HEK293 (cell line): ENCODE results near the gene PLPPR1.

Experiments
- CTCF ChIA-PET: fragments of 350-600 bp; formaldehyde crosslinking; extraction: SDS; loops from one replicate; lab custom pipeline; 2021; ENCODE audit warnings: antibody characterized with exemption; lab: Yijun Ruan, JAX
- POLR2A ChIA-PET: fragments of 300-600 bp; formaldehyde crosslinking; extraction: SDS; loops from one replicate; lab custom pipeline; 2020; ENCODE audit warnings: antibody characterized with exemption, inconsistent platforms; lab: Yijun Ruan, JAX
- H3K27ac ChIP-seq: fragments of 200-500 bp; sonication (Bioruptor generic); 2 replicates; pipeline ENCODE4 v1.5.1; 2014; ENCODE audit warnings: low read depth, low read length, control low read depth, inconsistent platforms; ENCODE audit errors: extremely low read depth
- H3K36me3 ChIP-seq, 2 experiments: fragments of 200-500 bp in 1 of 2; sonication (Bioruptor generic) in 1 of 2; 1 replicate in 1 of 2; 2 replicates in 1 of 2; pipeline ENCODE4 v1.5.1; 2014 to 2017; ENCODE audit warnings: inconsistent platforms in 2 of 2, low read length in 2 of 2; ENCODE audit not compliant: control insufficient read depth in 2 of 2, insufficient read depth in 1 of 2
- H3K4me1 ChIP-seq: fragments of 200-500 bp; sonication (Bioruptor generic); 2 replicates; pipeline ENCODE4 v1.5.1; 2014; ENCODE audit warnings: mild to moderate bottlenecking, low read length, inconsistent platforms; ENCODE audit not compliant: control insufficient read depth, insufficient read depth
- H3K4me3 ChIP-seq: 2 replicates; pipeline ENCODE4 v1.5.1; 2011; ENCODE audit warnings: low read depth, mild to moderate bottlenecking, control low read depth, low read length, moderate library complexity
- H3K9me3 ChIP-seq: fragments of 200-500 bp; sonication (Bioruptor generic); 2 replicates; pipeline ENCODE4 v1.5.1; 2014; ENCODE audit warnings: low read depth, low read length, inconsistent platforms; ENCODE audit not compliant: control insufficient read depth, insufficient read depth
- BCL11B ChIP-seq: fragments of 450-650 bp; formaldehyde crosslinking; IDR thresholded peaks from 2 replicates; pipeline ENCODE4 v1.5.1; 2016; ENCODE audit warnings: low read depth, missing biosample characterization, missing genetic modification characterization
- EGR2 ChIP-seq: fragments of 450-650 bp; formaldehyde crosslinking; IDR thresholded peaks from 2 replicates; pipeline ENCODE4 v1.5.1; 2016; ENCODE audit warnings: low read depth, missing biosample characterization, missing genetic modification characterization
- GLIS1 ChIP-seq: fragments of 450-650 bp; formaldehyde crosslinking; IDR thresholded peaks from 2 replicates; pipeline ENCODE4 v1.5.1; 2016; ENCODE audit warnings: missing biosample characterization, missing genetic modification characterization
- HOXD13 ChIP-seq: sonication (generic); formaldehyde crosslinking; IDR thresholded peaks from 2 replicates; pipeline ENCODE4 v1.8.0; 2022; ENCODE audit warnings: missing genetic modification reagents, borderline replicate concordance
- KLF8 ChIP-seq: fragments of 450-650 bp; formaldehyde crosslinking; IDR thresholded peaks from 2 replicates; pipeline ENCODE4 v1.5.1; 2016; ENCODE audit warnings: missing biosample characterization, missing genetic modification characterization
- MYNN ChIP-seq: fragments of 450-650 bp; formaldehyde crosslinking; IDR thresholded peaks from 2 replicates; pipeline ENCODE4 v1.5.1; 2016; ENCODE audit warnings: missing biosample characterization, missing genetic modification characterization, borderline replicate concordance
- PBX3 ChIP-seq: sonication (generic); formaldehyde crosslinking; IDR thresholded peaks from 2 replicates; pipeline ENCODE4 v1.8.1; 2022; ENCODE audit warnings: mild to moderate bottlenecking, moderate library complexity, missing genetic modification reagents
- SCRT1 ChIP-seq: fragments of 450-650 bp; formaldehyde crosslinking; IDR thresholded peaks from 2 replicates; pipeline ENCODE4 v1.5.1; 2016; ENCODE audit warnings: missing biosample characterization, missing genetic modification characterization, borderline replicate concordance
- ZFHX2 ChIP-seq: fragments of 450-650 bp; formaldehyde crosslinking; conservative IDR thresholded peaks from 2 replicates; pipeline ENCODE4 v1.5.1; 2016; ENCODE audit warnings: missing biosample characterization, missing genetic modification characterization
- ZFP41 ChIP-seq: fragments of 450-650 bp; formaldehyde crosslinking; IDR thresholded peaks from 2 replicates; pipeline ENCODE4 v1.5.1; 2016; ENCODE audit warnings: missing biosample characterization, missing genetic modification characterization, borderline replicate concordance
- ZNF302 ChIP-seq: fragments of 450-650 bp; formaldehyde crosslinking; IDR thresholded peaks from 2 replicates; pipeline ENCODE4 v1.5.1; 2016; ENCODE audit warnings: missing biosample characterization, missing genetic modification characterization, low read depth
- ZNF354C ChIP-seq: fragments of 450-650 bp; formaldehyde crosslinking; IDR thresholded peaks from 2 replicates; pipeline ENCODE4 v1.5.1; 2016; ENCODE audit warnings: missing biosample characterization, missing genetic modification characterization, low read depth, borderline replicate concordance
- ZNF37A ChIP-seq: fragments of 450-650 bp; IDR thresholded peaks from 2 replicates; pipeline ENCODE4 v1.5.1; 2018; ENCODE audit warnings: missing biosample characterization, missing genetic modification characterization
- ZNF473 ChIP-seq: fragments of 450-650 bp; formaldehyde crosslinking; IDR thresholded peaks from 2 replicates; pipeline ENCODE4 v1.5.1; 2017; ENCODE audit warnings: missing biosample characterization, missing genetic modification characterization
- ZNF501 ChIP-seq: fragments of 450-650 bp; formaldehyde crosslinking; IDR thresholded peaks from 2 replicates; pipeline ENCODE4 v1.5.1; 2016; ENCODE audit warnings: missing biosample characterization, missing genetic modification characterization
- ZNF629 ChIP-seq: fragments of 450-650 bp; formaldehyde crosslinking; IDR thresholded peaks from 2 replicates; pipeline ENCODE4 v1.5.1; 2017; ENCODE audit warnings: missing biosample characterization, missing genetic modification characterization
- ZNF658 ChIP-seq: fragments of 450-650 bp; formaldehyde crosslinking; IDR thresholded peaks from 2 replicates; pipeline ENCODE4; 2016; ENCODE audit warnings: missing biosample characterization, missing genetic modification characterization
- ZNF777 ChIP-seq: fragments of 450-650 bp; formaldehyde crosslinking; IDR thresholded peaks from 2 replicates; pipeline ENCODE4 v1.5.1; 2017; ENCODE audit warnings: missing biosample characterization, missing genetic modification characterization, borderline replicate concordance
- ZSCAN23 ChIP-seq: fragments of 450-650 bp; formaldehyde crosslinking; IDR thresholded peaks from 2 replicates; pipeline ENCODE4 v1.5.1; 2016; ENCODE audit warnings: missing biosample characterization, missing genetic modification characterization
- ZSCAN30 ChIP-seq: fragments of 450-650 bp; IDR thresholded peaks from 2 replicates; pipeline ENCODE4 v1.5.1; 2018; ENCODE audit warnings: missing biosample characterization, mild to moderate bottlenecking, missing genetic modification characterization, moderate library complexity
- TF ChIP-seq, protein P1 (sequence below): fragments of 450-650 bp; IDR thresholded peaks from 2 replicates; pipeline ENCODE4 v1.5.1; 2018; ENCODE audit warnings: missing biosample characterization, mild to moderate bottlenecking, missing genetic modification characterization
- TF ChIP-seq, protein P2 (sequence below): fragments of 450-650 bp; formaldehyde crosslinking; IDR thresholded peaks from 2 replicates; pipeline ENCODE4 v1.5.1; 2016; ENCODE audit warnings: missing biosample characterization, missing genetic modification characterization

PLPPR1 gene

GRCh38 chr9:101360647-101361046 is 332.1 kb downstream of the PLPPR1 start (continued):
- TF ChIP-seq, protein P1, sequence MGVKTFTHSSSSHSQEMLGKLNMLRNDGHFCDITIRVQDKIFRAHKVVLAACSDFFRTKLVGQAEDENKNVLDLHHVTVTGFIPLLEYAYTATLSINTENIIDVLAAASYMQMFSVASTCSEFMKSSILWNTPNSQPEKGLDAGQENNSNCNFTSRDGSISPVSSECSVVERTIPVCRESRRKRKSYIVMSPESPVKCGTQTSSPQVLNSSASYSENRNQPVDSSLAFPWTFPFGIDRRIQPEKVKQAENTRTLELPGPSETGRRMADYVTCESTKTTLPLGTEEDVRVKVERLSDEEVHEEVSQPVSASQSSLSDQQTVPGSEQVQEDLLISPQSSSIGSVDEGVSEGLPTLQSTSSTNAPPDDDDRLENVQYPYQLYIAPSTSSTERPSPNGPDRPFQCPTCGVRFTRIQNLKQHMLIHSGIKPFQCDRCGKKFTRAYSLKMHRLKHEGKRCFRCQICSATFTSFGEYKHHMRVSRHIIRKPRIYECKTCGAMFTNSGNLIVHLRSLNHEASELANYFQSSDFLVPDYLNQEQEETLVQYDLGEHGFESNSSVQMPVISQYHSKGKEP (tag by site-specific recombination): no peak
- TF ChIP-seq ZNF354C (tag by site-specific recombination) (no peak), HOXD13 (no peak), ZSCAN30 (tag by site-specific recombination) (no peak), ZFP41 (tag by site-specific recombination) (no peak), ZNF658 (tag by site-specific recombination) (no peak)

DNA sequence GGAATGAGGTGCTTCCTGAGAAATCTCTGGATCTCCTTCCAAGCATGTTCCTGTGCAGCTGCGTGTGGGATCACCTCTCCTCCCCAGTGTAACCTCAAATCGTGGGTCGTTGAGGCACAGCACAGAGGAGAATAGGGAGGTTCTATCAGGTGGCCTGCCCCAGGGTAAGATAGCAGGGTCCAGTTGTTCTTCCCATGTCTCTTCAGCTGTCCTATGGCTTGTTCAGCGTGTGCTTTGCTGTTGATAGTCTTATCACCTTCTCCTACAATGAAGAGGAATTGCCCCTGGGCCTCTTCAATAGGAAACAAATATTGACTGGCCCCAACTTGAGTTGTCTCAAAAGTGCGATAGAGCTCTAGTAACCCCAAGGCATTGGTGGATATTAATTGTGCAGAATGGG is 333.9 kb downstream of the PLPPR1 start:
- H3K4me3 ChIP-seq: no peak overlapping the region
- CTCF ChIA-PET: interaction anchor here (1.3 kb wide), 1 partner anchor 26 kb away, joined by 4 read pairs; no protein-coding TSS in a partner anchor
- no peaks in the 10 kb centered on the region for H3K36me3 ChIP-seq
- no peaks in the 10 kb centered on the region for H3K4me1 ChIP-seq
- no peak overlapping the region for H3K27ac ChIP-seq
- TF ChIP-seq GLIS1 (tag by site-specific recombination): no peak
- TF ChIP-seq ZFHX2 (tag by site-specific recombination): no peak
- no peak for TF ChIP-seq ZSCAN23 (tag by site-specific recombination)
- TF ChIP-seq EGR2 (tag by site-specific recombination): no peak
- no peak for TF ChIP-seq ZNF501 (tag by site-specific recombination)
- TF ChIP-seq ZNF473 (tag by site-specific recombination): no peak
- no peak for TF ChIP-seq MYNN
- TF ChIP-seq SCRT1 (tag by site-specific recombination): no peak
- TF ChIP-seq ZNF629: no peak
- no peak for TF ChIP-seq KLF8
- TF ChIP-seq BCL11B (tag by site-specific recombination): no peak
- TF ChIP-seq PBX3 (CRISPR knock-in tag): no peak
- no peak for TF ChIP-seq ZNF777 (tag by site-specific recombination)
- no peaks in the 10 kb centered on the region for H3K9me3 ChIP-seq
- POLR2A ChIA-PET: no interaction called here

DNA sequence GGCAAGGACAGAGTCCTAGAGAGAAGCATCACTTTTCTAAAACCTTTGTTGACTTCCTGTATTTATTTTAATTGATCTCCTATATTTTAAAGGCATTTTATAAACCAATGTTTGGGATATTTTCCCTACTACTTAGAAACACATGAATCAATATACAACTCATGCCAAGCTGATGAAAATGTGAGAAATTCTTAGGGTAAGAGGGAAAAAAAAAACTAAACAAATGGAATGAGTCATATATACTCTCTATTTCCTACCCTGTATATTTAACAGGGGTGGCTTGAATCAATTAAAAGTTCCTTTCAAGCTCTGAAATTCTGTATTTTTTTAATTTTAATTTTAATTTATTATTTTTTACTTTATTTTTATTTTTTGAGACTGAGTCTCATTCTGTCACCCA is 336.7 kb downstream of the PLPPR1 start:
- H3K4me3 ChIP-seq: no peak overlapping the region
- H3K36me3 ChIP-seq: no peaks in the 10 kb centered on the region
- CTCF ChIA-PET: interaction anchor here (0.6 to 0.7 kb wide), 2 partner anchors 30 to 296 kb away, joined by 3 to 4 read pairs; no protein-coding TSS in a partner anchor
- POLR2A ChIA-PET: no interaction called here
- no peaks in the 10 kb centered on the region for H3K4me1 ChIP-seq
- no peaks in the 10 kb centered on the region for H3K9me3 ChIP-seq
- TF ChIP-seq ZNF37A (tag by site-specific recombination): no peak
- TF ChIP-seq, protein P2, sequence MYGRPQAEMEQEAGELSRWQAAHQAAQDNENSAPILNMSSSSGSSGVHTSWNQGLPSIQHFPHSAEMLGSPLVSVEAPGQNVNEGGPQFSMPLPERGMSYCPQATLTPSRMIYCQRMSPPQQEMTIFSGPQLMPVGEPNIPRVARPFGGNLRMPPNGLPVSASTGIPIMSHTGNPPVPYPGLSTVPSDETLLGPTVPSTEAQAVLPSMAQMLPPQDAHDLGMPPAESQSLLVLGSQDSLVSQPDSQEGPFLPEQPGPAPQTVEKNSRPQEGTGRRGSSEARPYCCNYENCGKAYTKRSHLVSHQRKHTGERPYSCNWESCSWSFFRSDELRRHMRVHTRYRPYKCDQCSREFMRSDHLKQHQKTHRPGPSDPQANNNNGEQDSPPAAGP: no peak
- TF ChIP-seq ZNF302 (tag by site-specific recombination): no peak
- H3K27ac ChIP-seq: no peak overlapping the region
